Upper lobe of right lung (tissue), 1 donor: Measurements from ENCODE around the gene NDRG2. TPM values are rescaled to one million over a fixed set of nuclear protein-coding genes. Genes with fewer than 3 reads are reported as not detected.
A peak's percentile ranks its signal among the peaks of the same experiment; 100 is the strongest.

Source experiments
- ATAC-seq: fragments of 200-7000 bp; cut with Tn5 transposase; one replicate; pipeline ENCODE4 v1.9.1; 2020; ENCODE audit warnings: mild to moderate bottlenecking, moderate library complexity
- DNase-seq: peaks from one replicate; pipeline ENCODE4 v3.0.0-alpha.2; 2020
- H3K27ac ChIP-seq: fragments of 200-600 bp; one replicate; pipeline ENCODE4 v1.8.0; 2022
- H3K27me3 ChIP-seq: fragments of 200-600 bp; one replicate; pipeline ENCODE4 v1.8.0; 2022; ENCODE audit warnings: mild to moderate bottlenecking
- H3K36me3 ChIP-seq: fragments of 200-600 bp; one replicate; pipeline ENCODE4 v1.8.0; 2022
- H3K4me1 ChIP-seq: fragments of 200-600 bp; one replicate; pipeline ENCODE4 v1.8.0; 2022
- H3K4me3 ChIP-seq: fragments of 200-600 bp; one replicate; pipeline ENCODE4 v1.8.0; 2022; ENCODE audit warnings: mild to moderate bottlenecking
- H3K9me3 ChIP-seq: fragments of 200-600 bp; one replicate; pipeline ENCODE4 v1.8.0; 2022
- CTCF ChIP-seq: fragments of 200-600 bp; IDR thresholded peaks from one replicate; pipeline ENCODE4 v1.8.0; 2022; ENCODE audit warnings: antibody characterized with exemption
- intact Hi-C: fragments of 100-400 bp; cut with DNase I; formaldehyde crosslinking; loops from one replicate; pipeline ENCODE4 v1.11.0; 2022
- total RNA-seq: library from RNA; stranded (reverse); fragmentation: NEBNext Ultra II Directional; extraction: Animal tissue kit (Norgen Biotek cat#: 25700); gene quantifications from one replicate; pipeline ENCODE4 v1.2.1, GENCODE V29; 2021
- donor health status: DM: no; HTN: yes; CAD: no; lungs with severe emphysema.

Gene NDRG2
- total RNA-seq, 1 donor from 2014 or later, result 127 TPM

GRCh38 chr14:20976291-20976690, 48.6 kb downstream of the NDRG2 start:
- H3K36me3 ChIP-seq, result no peaks in the 10 kb centered on the region
- intact Hi-C loops, result no loop called here
- H3K27ac ChIP-seq, result no peak overlapping the region
- no peak overlapping the region for H3K4me3 ChIP-seq
- H3K27me3 ChIP-seq, result no peaks in the 10 kb centered on the region
- DNase-seq, result no peak
- H3K4me1 ChIP-seq, result no peaks in the 10 kb centered on the region
- no peak for ATAC-seq
- no peak for TF ChIP-seq CTCF
- no peaks in the 10 kb centered on the region for H3K9me3 ChIP-seq

- Histone ChIP-seq H3K27me3 (no peaks in the 10 kb centered on the region), H3K4me3 (no peak overlapping the region), H3K9me3 (no peaks in the 10 kb centered on the region), H3K4me1 (peaks cover 6% of the 10 kb centered on the region), H3K36me3 (no peaks in the 10 kb centered on the region), H3K27ac (no peak overlapping the region)
- TF ChIP-seq CTCF, result no peak
- intact Hi-C loops, result no loop called here
- ATAC-seq, result no peak
- DNase-seq, result no peak
These were observed 51.4 kb downstream of the NDRG2 start for GRCh38 chr14:20973501-20973900.

- ATAC-seq, result no peak
These were observed 53.2 kb downstream of the NDRG2 start for GRCh38 chr14:20971705-20972021.

GRCh38 chr14:20970983-20971704, 53.7 kb downstream of the NDRG2 start:
- peak overlapping the region; percentile 67 for H3K4me3 ChIP-seq
- peak; percentile 93 for DNase-seq
- H3K4me1 ChIP-seq, result peaks cover 6% of the 10 kb centered on the region
- peak; percentile 98 for ATAC-seq
- H3K27me3 ChIP-seq, result no peaks in the 10 kb centered on the region
- H3K9me3 ChIP-seq, result no peaks in the 10 kb centered on the region
- H3K36me3 ChIP-seq, result no peaks in the 10 kb centered on the region
- peak; percentile 78 for TF ChIP-seq CTCF
- peak overlapping the region; percentile 74 for H3K27ac ChIP-seq
- intact Hi-C loops, result no loop called here

More at GRCh38 chr14:20971705-20972021, 53.2 kb downstream of the NDRG2 start:
- peaks cover 6% of the 10 kb centered on the region for H3K4me1 ChIP-seq
- intact Hi-C loops, result no loop called here
- no peaks in the 10 kb centered on the region for H3K36me3 ChIP-seq
- no peaks in the 10 kb centered on the region for H3K9me3 ChIP-seq
- H3K4me3 ChIP-seq, result peak overlapping the region; percentile 67
- H3K27ac ChIP-seq, result peak overlapping the region; percentile 74
- no peak for TF ChIP-seq CTCF
- DNase-seq, result no peak
- no peaks in the 10 kb centered on the region for H3K27me3 ChIP-seq

- TF ChIP-seq CTCF, result no peak
- peak; percentile 3 for ATAC-seq
- Histone ChIP-seq H3K36me3 (no peaks in the 10 kb centered on the region), H3K27me3 (no peaks in the 10 kb centered on the region), H3K9me3 (no peaks in the 10 kb centered on the region), H3K27ac (peak overlapping the region; percentile 74), H3K4me1 (peaks cover 6% of the 10 kb centered on the region), H3K4me3 (peak overlapping the region; percentile 67)
- no peak for DNase-seq
- intact Hi-C loops, result no loop called here
These were observed 54.2 kb downstream of the NDRG2 start for GRCh38 chr14:20970647-20970982.

GRCh38 chr14:20969336-20969735, 55.5 kb downstream of the NDRG2 start:
- no peak for TF ChIP-seq CTCF
- H3K27me3 ChIP-seq, result no peaks in the 10 kb centered on the region
- H3K4me3 ChIP-seq, result no peak overlapping the region
- no peaks in the 10 kb centered on the region for H3K9me3 ChIP-seq
- DNase-seq, result no peak
- intact Hi-C loops, result loop anchor here (10.0 kb wide), 1 partner anchor 115 kb away; no protein-coding TSS in a partner anchor
- peaks cover 6% of the 10 kb centered on the region for H3K4me1 ChIP-seq
- no peak for ATAC-seq
- no peaks in the 10 kb centered on the region for H3K36me3 ChIP-seq
- no peak overlapping the region for H3K27ac ChIP-seq
